HCT116 (cell line): ENCODE results near the gene CTR9. TPM values are rescaled to one million over a fixed set of nuclear protein-coding genes. Genes with fewer than 3 reads are reported as not detected.

Experiments
- ATAC-seq: fragments of 200-7000 bp; cut with Tn5 transposase; 2 replicates; pipeline ENCODE4 v1.9.1; 2020; ENCODE audit warnings: mild to moderate bottlenecking, moderate library complexity
- BruUV-seq: library from RNA; stranded (reverse); fragments of 400-500 nt; replicated peaks from 2 replicates; lab custom pipeline; 2021; lab: Mats Ljungman, UMichigan
- CTCF ChIA-PET: fragments of 300-600 bp; sonication (Branson Sonifier 250); formaldehyde crosslinking; loops from one replicate; lab custom pipeline; 2021; ENCODE audit warnings: antibody characterized with exemption; lab: Charles Lee
- POLR2A ChIA-PET: fragments of 300-600, 350-600 bp; sonication (Branson Sonifier 250); formaldehyde crosslinking; loops from one replicate; lab custom pipeline; 2021; ENCODE audit warnings: antibody characterized with exemption; lab: Charles Lee
- RAD21 ChIA-PET, 2 experiments: fragments of 300-600 bp; sonication (Branson Sonifier 250); formaldehyde crosslinking; loops; one replicate each; lab custom pipeline; 2023; ENCODE audit warnings: low total read pairs in 2 of 2; ENCODE audit not compliant: uncharacterized antibody in 2 of 2, unreplicated experiment in 2 of 2, low non-redundant PET in 1 of 2; lab: Charles Lee
- DNase-seq: peaks from one replicate; pipeline ENCODE4 v3.0.0-alpha.2; 2010; ENCODE audit warnings: low read depth, low spot score
- H2AFZ ChIP-seq: fragments of 200-600 bp; shearing (Covaris generic), sonication (generic); 2 replicates; pipeline ENCODE4 v1.6.1; 2017; ENCODE audit warnings: low read depth, mixed run types, mixed read lengths, antibody characterized with exemption, low read length; ENCODE audit not compliant: poor library complexity, severe bottlenecking
- H3K27ac ChIP-seq: 2 replicates; pipeline ENCODE4 v1.5.1; 2012; ENCODE audit warnings: low read depth, low read length
- H3K27me3 ChIP-seq: fragments of 200-600 bp; sonication (generic); 2 replicates; pipeline ENCODE4 v1.6.1; 2016; ENCODE audit warnings: mixed run types, low read length, mixed read lengths; ENCODE audit not compliant: insufficient read depth
- H3K36me3 ChIP-seq, 2 experiments: fragments of 200-500 bp in 1 of 2; fragments of 200-600 bp in 1 of 2; sonication (Bioruptor generic) in 1 of 2; sonication (generic) in 1 of 2; 2 replicates each; pipeline versions ENCODE4 v1.5.1 to v1.6.1; 2014 to 2016; ENCODE audit warnings: low read length in 2 of 2, inconsistent platforms in 1 of 2, mixed read lengths in 1 of 2, mixed run types in 1 of 2; ENCODE audit not compliant: insufficient read depth in 2 of 2, control insufficient read depth in 1 of 2
- H3K4me1 ChIP-seq, 2 experiments: fragments of 200-600 bp in 1 of 2; sonication (generic) in 1 of 2; 2 replicates each; pipeline versions ENCODE4 v1.5.1 to v1.6.1; 2012 to 2017; ENCODE audit warnings: low read length in 2 of 2, inconsistent platforms in 1 of 2, mild to moderate bottlenecking in 1 of 2, mixed read lengths in 1 of 2, mixed run types in 1 of 2, moderate library complexity in 1 of 2; ENCODE audit not compliant: insufficient read depth in 2 of 2, control insufficient read depth in 1 of 2
- H3K4me2 ChIP-seq: fragments of 200-600 bp; sonication (generic); 2 replicates; pipeline ENCODE4 v1.6.1; 2017; ENCODE audit warnings: mixed run types, low read length, mixed read lengths
- H3K4me3 ChIP-seq, 2 experiments: fragments of 200-600 bp in 1 of 2; sonication (generic) in 1 of 2; replicated peaks in 1 of 2; 2 replicates each; pipeline ENCODE4 v1.5.1; 2011 to 2016; ENCODE audit warnings: low read length in 2 of 2, control low read depth in 1 of 2, low read depth in 1 of 2, mild to moderate bottlenecking in 1 of 2, mixed read lengths in 1 of 2, mixed run types in 1 of 2
- H3K79me2 ChIP-seq: fragments of 200-600 bp; sonication (generic); 2 replicates; pipeline ENCODE4 v1.6.1; 2017; ENCODE audit warnings: mild to moderate bottlenecking, mixed run types, low read length, moderate library complexity, mixed read lengths; ENCODE audit not compliant: insufficient read depth
- H3K9ac ChIP-seq: fragments of 200-600 bp; sonication (generic); 2 replicates; pipeline ENCODE4 v1.6.1; 2016; ENCODE audit warnings: low read length, mixed read lengths
- H3K9me2 ChIP-seq: fragments of 200-600 bp; sonication (generic), shearing (Covaris generic); 2 replicates; pipeline ENCODE4 v1.6.1; 2017; ENCODE audit warnings: mixed run types, mild to moderate bottlenecking, moderate library complexity; ENCODE audit not compliant: insufficient read depth
- H3K9me3 ChIP-seq, 2 experiments: fragments of 200-500 bp in 1 of 2; fragments of 200-600 bp in 1 of 2; sonication (Bioruptor generic) in 1 of 2; sonication (generic) in 1 of 2; 2 replicates each; pipeline ENCODE4 v1.6.1; 2014 to 2017; ENCODE audit warnings: low read length in 2 of 2, mixed read lengths in 2 of 2, inconsistent platforms in 1 of 2, low read depth in 1 of 2, mild to moderate bottlenecking in 1 of 2, mixed run types in 1 of 2, moderate library complexity in 1 of 2; ENCODE audit not compliant: control insufficient read depth in 1 of 2, insufficient read depth in 1 of 2
- H4K20me1 ChIP-seq: fragments of 200-600 bp; sonication (generic), shearing (Covaris generic); 2 replicates; pipeline ENCODE4 v1.6.1; 2017; ENCODE audit warnings: mixed run types, mild to moderate bottlenecking, moderate library complexity; ENCODE audit not compliant: insufficient read depth
- ATF3 ChIP-seq: IDR thresholded peaks from 2 replicates; pipeline ENCODE4 v1.6.1; 2012
- CEBPB ChIP-seq: IDR thresholded peaks from 2 replicates; pipeline ENCODE4 v1.6.1; 2012; ENCODE audit warnings: low read depth
- CTCF ChIP-seq, 3 experiments: fragments of 200-600 bp in 1 of 3; sonication (generic) in 1 of 3; IDR thresholded peaks in 2 of 3; conservative IDR thresholded peaks in 1 of 3; 2 replicates each; pipeline ENCODE4 v1.5.1; 2012 to 2017; ENCODE audit warnings: low read depth in 2 of 3, low read length in 2 of 3, antibody characterized with exemption in 1 of 3, borderline replicate concordance in 1 of 3, control low read depth in 1 of 3, mild to moderate bottlenecking in 1 of 3, mixed read lengths in 1 of 3, mixed run types in 1 of 3, moderate library complexity in 1 of 3; ENCODE audit not compliant: insufficient read depth in 1 of 3
- ELF1 ChIP-seq: IDR thresholded peaks from 2 replicates; pipeline ENCODE4 v1.6.1; 2012; ENCODE audit warnings: low read depth, borderline replicate concordance
- FOSL1 ChIP-seq: IDR thresholded peaks from 2 replicates; pipeline ENCODE4 v1.6.1; 2012; ENCODE audit warnings: low read depth
- JUND ChIP-seq: IDR thresholded peaks from 2 replicates; pipeline ENCODE4 v1.6.1; 2012
- MAX ChIP-seq: IDR thresholded peaks from 2 replicates; pipeline ENCODE4 v1.6.1; 2012
- POLR2A ChIP-seq: IDR thresholded peaks from 2 replicates; pipeline ENCODE4 v1.7.0; 2011; ENCODE audit warnings: borderline replicate concordance; ENCODE audit not compliant: insufficient read depth, insufficient read length; ENCODE audit errors: extremely low read depth
- SP1 ChIP-seq: IDR thresholded peaks from 2 replicates; pipeline ENCODE4 v1.6.1; 2012; ENCODE audit warnings: low read depth
- YY1 ChIP-seq: IDR thresholded peaks from 2 replicates; pipeline ENCODE4 v1.6.1; 2011; ENCODE audit warnings: low read length, low read depth, moderate library complexity, mild to moderate bottlenecking; ENCODE audit not compliant: insufficient replicate concordance; ENCODE audit errors: extremely low read depth
- ZBTB33 ChIP-seq: IDR thresholded peaks from 2 replicates; pipeline ENCODE4 v1.6.1; 2011; ENCODE audit warnings: mild to moderate bottlenecking, low read length, moderate library complexity; ENCODE audit not compliant: insufficient replicate concordance; ENCODE audit errors: extremely low read depth
- ZNF274 ChIP-seq: fragments of 200-500 bp; sonication (Bioruptor generic); IDR thresholded peaks from 2 replicates; pipeline ENCODE4 v1.6.1; 2014; ENCODE audit warnings: mild to moderate bottlenecking, low read depth, low read length, inconsistent platforms
- intact Hi-C: fragments of 100-400 bp; cut with micrococcal nuclease; formaldehyde crosslinking; loops from 2 replicates; pipeline ENCODE4 v1.10.0; 2022
- total RNA-seq: library from RNA; stranded (reverse); gene quantifications from one replicate; pipeline ENCODE4 v1.2.1, GENCODE V29; 2021; ENCODE audit not compliant: unreplicated experiment

Gene CTR9
- total RNA-seq, 1 experiment from 2014 or later: 68.4 TPM

- no peaks in the 10 kb centered on the region for H3K27me3 ChIP-seq
- ChIA-PET RAD21 (no interaction called here), POLR2A (no interaction called here), CTCF (no interaction called here)
- no peak overlapping the region for H3K27ac ChIP-seq
- no TSS peak for BruUV-seq
- 0 out of 4 replicates have a peak, but pooled peaks cover 0 to 3% of the 10 kb centered on the region in 2 experiments for H3K4me1 ChIP-seq
- no peaks in the 10 kb centered on the region for H3K9me2 ChIP-seq
- no peak overlapping the region for H3K9ac ChIP-seq
- H3K9me3 ChIP-seq: no peaks in the 10 kb centered on the region
- DNase-seq: no peak
- H2AFZ ChIP-seq: no peak overlapping the region
- TF ChIP-seq CTCF (IDR thresholded peaks at IDR 0.05 in 2 of 3, conservative IDR thresholded peaks at IDR 0.05 in 1 of 3; ENCODE audit: borderline replicate concordance in 1 of 3, insufficient read depth in 1 of 3, low read depth in 2 of 3, low read length in 2 of 3): no peak
- TF ChIP-seq MAX: no peak
- TF ChIP-seq ELF1: no peak
- TF ChIP-seq ZNF274: no peak
- no peak for TF ChIP-seq SP1
- TF ChIP-seq POLR2A: no peak
- no peak for TF ChIP-seq FOSL1
- TF ChIP-seq ZBTB33: no peak
- no peak for TF ChIP-seq CEBPB
- TF ChIP-seq YY1: no peak
- TF ChIP-seq ATF3: no peak
- TF ChIP-seq JUND: no peak
- no peaks in the 10 kb centered on the region for H4K20me1 ChIP-seq
- H3K36me3 ChIP-seq: no peaks in the 10 kb centered on the region
- ATAC-seq: no peak
- no peaks in the 10 kb centered on the region for H3K79me2 ChIP-seq
- no peak overlapping the region for H3K4me2 ChIP-seq
- H3K4me3 ChIP-seq: no peak overlapping the region
- intact Hi-C loops: no loop called here
These were observed 72.1 kb downstream of the CTR9 start for GRCh38 chr11:10823152-10823579.
